Psoas muscle (tissue), 8 donors: ENCODE data around the gene GEN1. TPM values are rescaled to one million over a fixed set of nuclear protein-coding genes. Genes with fewer than 3 reads are reported as not detected.
A peak's percentile ranks its signal among the peaks of the same experiment; 100 is the strongest.

Source experiments
- ATAC-seq, 4 donors: fragments of 200-7000 bp; cut with Tn5 transposase; one replicate each; pipeline ENCODE4 v1.9.1; 2020; ENCODE audit warnings: moderate library complexity in 3 of 4, mild to moderate bottlenecking in 2 of 4
- DNase-seq, 2 donors: peaks; one replicate each; pipeline ENCODE4 v3.0.0-alpha.2; 2020
- H3K27ac ChIP-seq: fragments of 200-600 bp; one replicate; pipeline ENCODE4 v1.8.0; 2022
- H3K27me3 ChIP-seq, 3 donors: fragments of 200-600 bp in 1 of 3; one replicate each; pipeline versions ENCODE4 v1.6.1 to v1.8.0; 2013 to 2022; ENCODE audit warnings: low read length in 2 of 3, mild to moderate bottlenecking in 2 of 3, moderate library complexity in 1 of 3; ENCODE audit not compliant: insufficient read depth in 3 of 3
- H3K36me3 ChIP-seq, 2 donors: fragments of 200-600 bp in 1 of 2; one replicate each; pipeline versions ENCODE4 v1.6.1 to v1.8.0; 2013 to 2022; ENCODE audit warnings: low read depth in 1 of 2, mild to moderate bottlenecking in 1 of 2, moderate library complexity in 1 of 2; ENCODE audit not compliant: insufficient read depth in 1 of 2
- H3K4me1 ChIP-seq: fragments of 200-600 bp; one replicate; pipeline ENCODE4 v1.8.0; 2022
- H3K4me3 ChIP-seq: fragments of 200-600 bp; one replicate; pipeline ENCODE4 v1.8.0; 2022; ENCODE audit warnings: mild to moderate bottlenecking
- H3K9me3 ChIP-seq: fragments of 200-600 bp; one replicate; pipeline ENCODE4 v1.8.0; 2022
- WGBS, 3 donors: extraction: QIAGEN DNeasy Blood & Tissue Kit; methylation state at CpG; one replicate each; pipeline versions ENCODE4 v1.1.6 to v1.1.7; 2013; 5-methylcytosine and 5-hydroxymethylcytosine counted together
- intact Hi-C, 2 donors: fragments of 100-400 bp; cut with DNase I; formaldehyde crosslinking; loops; one replicate each; pipeline versions ENCODE4 v1.11.0 to v1.14.2; 2022
- polyA plus RNA-seq, 3 donors: library from polyadenylated mRNA; stranded (reverse); fragments of 200-250 nt; gene quantifications; one replicate each; pipeline ENCODE4 v1.2.3, GENCODE V29; 2013
- total RNA-seq, 4 donors: library from RNA; stranded (reverse); fragmentation: NEBNext Ultra II Directional in 2 of 4; extraction: Animal tissue kit (Norgen Biotek cat#: 25700) in 2 of 4; gene quantifications; one replicate each; pipeline versions ENCODE4 v1.2.1 to v1.2.4, GENCODE V29; 2021 to 2023
- TF ChIP-seq, protein P1 (sequence below): fragments of 200-600 bp; IDR thresholded peaks from one replicate; pipeline ENCODE4 v1.8.0; 2022; ENCODE audit warnings: antibody characterized with exemption
- donor health status: healthy with polysubstance abuse.
- donor health status: DM: no; HTN: no; CAD: no; lungs with moderate emphysema.
- donor health status: Bipolar disorder and iron deficiency.
- donor health status: healthy.
- donor health status: DM: yes; HTN: yes; CAD: no.
- donor health status: DM: no; HTN: no; CAD: no.
- donor health status: DM: no; HTN: no; CAD: no.
- donor health status: DM: yes; HTN: yes; CAD: no.

The GEN1 gene
- total and polyA plus RNA-seq, 7 donors: 0.51 to 3.0 (median 1.3) TPM

DNA sequence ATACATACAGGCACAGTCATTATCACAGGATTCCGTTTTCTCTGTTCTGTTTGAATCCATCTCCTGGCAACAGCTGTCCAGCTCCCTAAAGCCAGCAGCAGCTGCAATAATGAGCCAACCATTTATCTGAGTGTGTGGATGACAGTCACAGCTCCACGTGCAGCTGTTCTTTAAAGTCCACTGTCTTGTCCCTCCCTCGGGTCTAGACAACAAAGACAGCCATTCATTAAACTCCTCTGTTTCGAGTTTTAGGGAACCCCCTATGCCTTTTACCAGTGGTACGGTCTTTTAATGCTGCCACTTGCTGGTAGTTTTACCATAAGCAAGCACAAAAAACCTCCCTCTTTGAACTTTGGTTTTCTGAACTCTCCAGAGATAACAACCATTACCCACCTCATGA, 46.3 kb downstream of the GEN1 start:
- H3K4me1 ChIP-seq: peaks cover 8% of the 10 kb centered on the region
- intact Hi-C loops: no loop called here
- no peaks in the 10 kb centered on the region for H3K9me3 ChIP-seq
- DNase-seq (no peak), ATAC-seq (peak in 2 of 4 donors; percentile 65 to 73)
- no peaks in the 10 kb centered on the region for H3K27me3 ChIP-seq
- TF ChIP-seq, protein P1, sequence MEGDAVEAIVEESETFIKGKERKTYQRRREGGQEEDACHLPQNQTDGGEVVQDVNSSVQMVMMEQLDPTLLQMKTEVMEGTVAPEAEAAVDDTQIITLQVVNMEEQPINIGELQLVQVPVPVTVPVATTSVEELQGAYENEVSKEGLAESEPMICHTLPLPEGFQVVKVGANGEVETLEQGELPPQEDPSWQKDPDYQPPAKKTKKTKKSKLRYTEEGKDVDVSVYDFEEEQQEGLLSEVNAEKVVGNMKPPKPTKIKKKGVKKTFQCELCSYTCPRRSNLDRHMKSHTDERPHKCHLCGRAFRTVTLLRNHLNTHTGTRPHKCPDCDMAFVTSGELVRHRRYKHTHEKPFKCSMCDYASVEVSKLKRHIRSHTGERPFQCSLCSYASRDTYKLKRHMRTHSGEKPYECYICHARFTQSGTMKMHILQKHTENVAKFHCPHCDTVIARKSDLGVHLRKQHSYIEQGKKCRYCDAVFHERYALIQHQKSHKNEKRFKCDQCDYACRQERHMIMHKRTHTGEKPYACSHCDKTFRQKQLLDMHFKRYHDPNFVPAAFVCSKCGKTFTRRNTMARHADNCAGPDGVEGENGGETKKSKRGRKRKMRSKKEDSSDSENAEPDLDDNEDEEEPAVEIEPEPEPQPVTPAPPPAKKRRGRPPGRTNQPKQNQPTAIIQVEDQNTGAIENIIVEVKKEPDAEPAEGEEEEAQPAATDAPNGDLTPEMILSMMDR: no peak
- H3K36me3 ChIP-seq: no peaks in the 10 kb centered on the region
- H3K27ac ChIP-seq: no peak overlapping the region
- H3K4me3 ChIP-seq: no peak overlapping the region
- 23 to 30% (median 27%) methylated on average over 5 of the region's 5 CpGs for WGBS, 3 donors

DNA sequence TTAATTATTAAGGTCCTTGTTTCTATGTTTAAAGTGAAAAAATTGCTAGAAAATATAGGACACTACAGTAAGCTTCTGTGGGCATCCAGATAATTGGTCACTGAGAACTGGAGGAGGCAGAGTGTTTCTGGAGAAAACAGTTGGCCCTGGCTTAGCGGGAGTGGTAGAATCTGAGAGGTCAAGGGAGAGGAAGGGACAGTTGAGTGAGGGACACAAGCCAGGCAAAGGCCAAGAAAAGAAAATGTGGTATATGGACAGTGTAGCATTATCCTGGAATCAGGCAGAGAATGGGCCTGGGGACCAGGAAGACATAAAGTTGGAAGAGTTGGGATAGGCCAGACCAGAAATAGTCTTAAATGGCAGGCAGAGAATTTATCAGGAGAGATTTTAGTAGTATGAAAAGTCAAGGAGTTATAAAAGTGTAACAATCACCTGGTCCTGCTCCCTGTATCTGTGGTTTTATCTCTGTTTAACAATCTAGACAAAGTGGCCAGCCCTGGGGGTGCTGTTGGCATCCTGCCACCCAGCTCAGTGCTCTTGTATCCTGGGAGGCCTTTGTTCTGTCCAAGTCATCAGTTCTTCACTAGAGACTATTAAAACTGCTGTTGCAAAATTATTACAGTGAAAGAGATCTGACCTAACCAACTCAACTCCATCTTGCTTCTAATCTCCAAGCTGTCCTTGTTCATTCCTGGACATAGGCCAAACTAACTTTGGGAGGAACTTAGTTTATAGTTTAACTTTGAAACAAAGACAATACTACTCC, 46.9 kb downstream of the GEN1 start:
- H3K36me3 ChIP-seq: no peaks in the 10 kb centered on the region
- DNase-seq (no peak), ATAC-seq (no peak)
- intact Hi-C loops: no loop called here
- H3K27me3 ChIP-seq: no peaks in the 10 kb centered on the region
- 55 to 74% (median 62%) methylated on average over 1 of the region's 1 CpG for WGBS, 3 donors
- no peaks in the 10 kb centered on the region for H3K9me3 ChIP-seq
- TF ChIP-seq, protein P1: no peak
- H3K4me3 ChIP-seq: no peak overlapping the region
- H3K27ac ChIP-seq: no peak overlapping the region
- peaks cover 4% of the 10 kb centered on the region for H3K4me1 ChIP-seq

DNA sequence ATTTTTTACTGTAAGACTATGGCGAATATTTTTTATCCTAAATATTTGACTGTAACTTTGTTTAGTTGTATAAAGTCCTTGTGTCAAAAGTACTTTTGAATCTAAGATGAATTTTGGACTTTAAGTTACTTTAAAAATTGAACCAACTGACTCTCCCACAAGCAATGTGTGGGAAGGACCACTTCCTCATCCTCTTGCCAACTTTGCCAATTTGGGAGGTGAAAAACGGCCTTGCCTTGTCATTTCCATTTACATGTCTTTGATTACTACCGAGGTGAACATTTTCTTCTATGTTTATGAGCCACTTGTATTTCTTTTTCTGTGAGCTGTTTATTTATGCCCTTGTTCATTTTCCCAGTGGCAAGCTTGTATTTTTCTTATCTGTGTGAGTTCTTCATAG, 49.6 kb downstream of the GEN1 start:
- 52 to 72% (median 65%) methylated on average over 3 of the region's 3 CpGs for WGBS, 3 donors
- DNase-seq (no peak), ATAC-seq (no peak)
- Histone ChIP-seq H3K9me3 (no peaks in the 10 kb centered on the region), H3K4me1 (no peaks in the 10 kb centered on the region), H3K27ac (no peak overlapping the region), H3K4me3 (no peak overlapping the region), H3K27me3 (no peaks in the 10 kb centered on the region), H3K36me3 (no peaks in the 10 kb centered on the region)
- intact Hi-C loops: no loop called here
- TF ChIP-seq, protein P1: no peak

DNA sequence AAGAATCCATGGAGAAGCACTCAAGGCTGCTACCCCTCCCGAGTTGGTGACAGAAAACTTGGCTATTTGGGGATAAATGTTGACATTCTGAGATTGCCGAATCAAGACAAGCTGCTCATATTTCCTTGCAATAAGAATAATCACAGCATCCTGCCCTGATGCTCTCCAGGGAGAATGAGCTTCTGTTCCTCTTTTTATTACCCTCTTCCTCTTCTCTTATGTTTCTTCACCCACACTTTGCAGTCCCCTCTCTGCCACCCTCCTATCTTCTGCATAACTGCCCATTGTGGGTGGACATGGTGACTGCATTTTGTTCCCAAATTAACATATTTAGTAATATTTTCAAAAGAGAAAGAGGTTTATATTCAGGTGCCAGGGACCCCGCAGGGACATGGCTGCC, 50.4 kb downstream of the GEN1 start:
- H3K4me3 ChIP-seq: no peak overlapping the region
- no peaks in the 10 kb centered on the region for H3K36me3 ChIP-seq
- ATAC-seq (no peak), DNase-seq (no peak)
- intact Hi-C loops: no loop called here
- no peak overlapping the region for H3K27ac ChIP-seq
- no peaks in the 10 kb centered on the region for H3K9me3 ChIP-seq
- no peaks in the 10 kb centered on the region for H3K4me1 ChIP-seq
- TF ChIP-seq, protein P1: no peak
- H3K27me3 ChIP-seq: no peaks in the 10 kb centered on the region
- 27 to 39% (median 34%) methylated on average over 3 of the region's 3 CpGs for WGBS, 3 donors

DNA sequence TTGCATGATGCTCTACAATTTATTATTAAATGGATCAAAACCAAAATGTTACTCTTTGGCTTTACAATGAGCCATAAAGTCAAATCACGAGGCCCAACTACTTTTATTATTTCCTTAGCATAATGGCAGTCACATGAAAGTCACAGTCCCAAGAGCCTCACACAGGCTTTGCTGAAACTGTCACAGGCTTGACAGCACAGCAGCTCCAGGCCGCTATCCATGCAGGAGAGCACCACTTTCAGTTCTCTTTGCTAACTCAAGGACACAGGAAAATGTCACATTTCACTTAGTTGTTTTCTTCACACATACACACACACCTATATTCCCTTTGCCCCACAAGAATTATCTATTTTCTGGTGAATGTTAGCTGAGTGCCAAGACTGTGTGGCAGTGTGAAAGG, 51.2 kb downstream of the GEN1 start:
- 56 to 60% (median 58%) methylated on average over 2 of the region's 2 CpGs for WGBS, 3 donors
- TF ChIP-seq, protein P1: no peak
- H3K27ac ChIP-seq: no peak overlapping the region
- ATAC-seq (no peak), DNase-seq (no peak)
- no peaks in the 10 kb centered on the region for H3K9me3 ChIP-seq
- intact Hi-C loops: no loop called here
- H3K4me1 ChIP-seq: no peaks in the 10 kb centered on the region
- H3K27me3 ChIP-seq: no peaks in the 10 kb centered on the region
- H3K4me3 ChIP-seq: no peak overlapping the region
- H3K36me3 ChIP-seq: no peaks in the 10 kb centered on the region
